Left ventricle myocardium superior (tissue), 1 donor: ENCODE data around the gene LRRC75A. TPM values are rescaled to one million over a fixed set of nuclear protein-coding genes. Genes with fewer than 3 reads are reported as not detected.
A peak's percentile ranks its signal among the peaks of the same experiment; 100 is the strongest.
"Not testable (repeated sequence)": the region's sequence is repeated elsewhere in the genome, so short reads cannot be mapped to it uniquely, and the experiment has no call there.

Source experiments
- ATAC-seq: fragments of 200-7000 bp; cut with Tn5 transposase; one replicate; pipeline ENCODE4 v1.9.1; 2020; ENCODE audit warnings: mild to moderate bottlenecking, moderate library complexity
- DNase-seq: peaks from one replicate; pipeline ENCODE4 v3.0.0-alpha.2; 2020
- intact Hi-C: fragments of 100-400 bp; cut with micrococcal nuclease; formaldehyde crosslinking; loops from one replicate; pipeline ENCODE4 v1.11.0; 2022
- total RNA-seq: library from RNA; stranded (reverse); fragmentation: NEBNext Ultra II Directional; extraction: Animal tissue kit (Norgen Biotek cat#: 25700); gene quantifications from one replicate; pipeline ENCODE4 v1.2.1, GENCODE V29; 2021
- donor health status: DM: no; HTN: yes; CAD: no; lungs with severe emphysema.

LRRC75A gene
- total RNA-seq, 1 donor from 2014 or later = 0.47 TPM

DNA sequence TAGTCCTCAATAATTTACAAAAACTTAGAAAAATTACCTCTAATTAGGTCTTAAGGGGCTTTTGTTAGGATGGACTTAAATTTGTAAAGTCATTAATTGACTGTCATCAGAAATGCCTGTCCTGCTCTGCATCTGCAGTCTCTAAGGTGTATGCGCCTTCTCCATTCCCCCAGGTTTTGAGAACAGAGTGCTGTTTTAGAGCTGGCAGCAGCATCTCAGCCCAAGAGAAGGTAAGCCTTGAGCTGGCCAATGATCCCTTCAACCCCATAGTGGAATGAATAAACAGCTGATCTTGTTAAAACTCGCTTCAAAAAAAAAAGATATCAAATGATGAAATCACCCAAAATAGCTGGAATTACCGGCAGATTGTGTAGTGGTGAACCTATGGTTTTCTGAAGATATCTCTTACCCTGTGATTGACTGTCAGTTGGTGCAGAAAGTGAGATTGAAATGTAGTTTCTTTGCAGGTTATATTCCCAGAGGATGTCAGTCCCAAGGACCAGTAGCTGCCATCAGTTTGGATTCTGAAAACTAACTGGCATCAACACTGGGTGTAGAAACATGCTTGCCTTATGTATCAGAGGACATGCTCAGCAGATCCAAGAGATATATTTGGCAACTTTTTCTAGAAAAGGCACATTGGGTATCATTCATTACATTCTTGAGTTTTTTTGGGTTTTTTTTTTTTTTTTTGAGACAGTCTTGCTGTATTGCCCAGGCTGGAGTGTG, 50.9 kb downstream of the LRRC75A start:
- intact Hi-C loops = no loop called here
- ATAC-seq (no peak), DNase-seq (no peak)

- ATAC-seq, intact Hi-C loops, DNase-seq: not testable (repeated sequence)
Measured at GRCh38 chr17:16440354-16440753, 51.6 kb downstream of the LRRC75A start.

- no peak for ATAC-seq
- DNase-seq = no peak
- intact Hi-C loops = no loop called here
Measured at GRCh38 chr17:16439811-16440351, 52.1 kb downstream of the LRRC75A start.

- intact Hi-C loops = no loop called here
Measured at GRCh38 chr17:16439303-16439791, 52.6 kb downstream of the LRRC75A start.

GRCh38 chr17:16438557-16439302, 53.3 kb downstream of the LRRC75A start:
- intact Hi-C loops = no loop called here
- DNase-seq (peak; percentile 93), ATAC-seq (peak; percentile 95)

More at GRCh38 chr17:16439303-16439791, 52.6 kb downstream of the LRRC75A start:
- ATAC-seq (peak; percentile 4), DNase-seq (no peak)

- intact Hi-C loops = no loop called here
- DNase-seq = no peak
- no peak for ATAC-seq
Measured at GRCh38 chr17:16438173-16438556, 53.8 kb downstream of the LRRC75A start.

DNA sequence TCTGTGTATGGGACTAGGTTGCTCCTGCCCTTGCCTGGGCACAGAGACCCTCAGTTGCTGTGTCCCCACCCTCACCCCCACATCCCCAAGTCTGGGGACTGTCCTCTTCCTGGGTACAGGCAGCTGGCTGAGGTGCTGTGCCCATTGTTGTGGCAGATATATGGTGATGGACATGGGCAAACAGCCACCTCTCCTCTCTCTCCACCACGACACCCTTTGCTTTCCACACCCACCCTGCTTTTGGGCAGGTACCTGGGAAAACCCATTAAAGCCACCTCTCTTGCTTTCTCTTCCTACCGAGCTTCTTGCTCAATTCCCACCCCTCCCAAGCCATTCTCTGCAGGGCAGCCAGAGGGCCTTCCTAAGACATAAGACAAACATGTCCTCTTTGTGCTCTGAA, 54.9 kb downstream of the LRRC75A start:
- intact Hi-C loops = no loop called here
- DNase-seq (no peak), ATAC-seq (no peak)

- intact Hi-C loops = no loop called here
- DNase-seq (peak; percentile 22), ATAC-seq (no peak)
Measured at GRCh38 chr17:16435925-16436886, 55.8 kb downstream of the LRRC75A start.

DNA sequence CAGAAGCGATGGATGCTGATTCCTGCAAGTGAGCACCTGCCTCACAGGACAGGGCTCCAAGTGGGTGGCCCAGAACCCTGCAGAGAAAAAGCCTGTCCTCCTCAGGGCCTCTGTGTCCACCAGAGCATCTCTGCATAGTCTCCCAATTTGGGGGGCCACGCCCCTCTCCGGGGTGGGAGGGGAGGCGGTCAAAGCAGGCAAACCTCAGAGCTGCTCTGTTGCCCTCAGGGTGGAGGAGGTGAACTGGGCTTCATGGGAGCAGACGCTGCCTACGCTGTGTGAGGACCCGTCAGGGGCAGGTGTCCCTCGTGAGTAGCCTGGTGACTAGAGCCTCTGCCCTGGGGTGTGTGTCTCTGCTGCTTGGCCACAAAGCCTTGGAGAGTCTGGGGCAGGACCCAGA, 57.3 kb downstream of the LRRC75A start:
- intact Hi-C loops = no loop called here
- ATAC-seq (no peak), DNase-seq (no peak)

- DNase-seq (no peak), ATAC-seq (no peak)
- intact Hi-C loops = no loop called here
Measured at GRCh38 chr17:16433514-16433913, 58.5 kb downstream of the LRRC75A start.

DNA sequence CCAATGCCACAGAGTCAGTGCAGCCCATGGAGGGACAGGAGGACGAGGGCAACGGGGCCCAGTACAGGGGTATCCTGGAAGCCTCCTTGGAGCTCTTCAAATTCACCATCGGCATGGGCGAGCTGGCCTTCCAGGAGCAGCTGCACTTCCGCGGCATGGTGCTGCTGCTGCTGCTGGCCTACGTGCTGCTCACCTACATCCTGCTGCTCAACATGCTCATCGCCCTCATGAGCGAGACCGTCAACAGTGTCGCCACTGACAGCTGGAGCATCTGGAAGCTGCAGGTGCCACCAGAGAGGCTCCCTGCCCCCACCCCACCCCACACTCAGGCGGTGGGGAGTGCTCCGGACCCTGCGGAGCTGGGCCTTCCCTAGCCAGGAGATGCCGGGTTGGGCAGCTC, 60.0 kb downstream of the LRRC75A start:
- DNase-seq (peak; percentile 18), ATAC-seq (no peak)
- intact Hi-C loops = no loop called here

- peak; percentile 8 for DNase-seq
- no peak for ATAC-seq
- intact Hi-C loops = no loop called here
Measured at GRCh38 chr17:16430650-16431049, 61.3 kb downstream of the LRRC75A start.

DNA sequence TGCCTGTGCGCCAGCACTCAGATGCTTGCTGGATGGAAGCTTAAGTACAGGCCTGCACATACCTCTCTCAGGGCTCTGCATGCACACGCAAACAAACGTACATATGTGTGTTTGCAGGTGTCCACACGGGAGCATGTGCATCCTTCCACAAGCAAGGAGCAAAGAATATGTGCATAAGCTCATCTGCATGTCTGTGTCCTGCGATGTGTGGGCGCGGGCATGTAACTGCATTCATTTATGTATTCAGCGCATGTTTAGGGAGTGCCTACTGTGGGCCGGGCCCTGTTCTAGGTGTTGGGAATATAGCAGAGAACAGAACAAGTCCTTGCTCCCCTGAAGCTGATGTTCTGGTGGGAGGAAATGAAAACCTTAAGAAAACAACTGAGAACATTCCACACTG, 62.9 kb downstream of the LRRC75A start:
- DNase-seq (peak; percentile 10), ATAC-seq (no peak)
- intact Hi-C loops = no loop called here

- intact Hi-C loops = no loop called here
- peak; percentile 72 for DNase-seq
- ATAC-seq = peak; percentile 83
Measured at GRCh38 chr17:16428098-16428882, 63.7 kb downstream of the LRRC75A start.

DNA sequence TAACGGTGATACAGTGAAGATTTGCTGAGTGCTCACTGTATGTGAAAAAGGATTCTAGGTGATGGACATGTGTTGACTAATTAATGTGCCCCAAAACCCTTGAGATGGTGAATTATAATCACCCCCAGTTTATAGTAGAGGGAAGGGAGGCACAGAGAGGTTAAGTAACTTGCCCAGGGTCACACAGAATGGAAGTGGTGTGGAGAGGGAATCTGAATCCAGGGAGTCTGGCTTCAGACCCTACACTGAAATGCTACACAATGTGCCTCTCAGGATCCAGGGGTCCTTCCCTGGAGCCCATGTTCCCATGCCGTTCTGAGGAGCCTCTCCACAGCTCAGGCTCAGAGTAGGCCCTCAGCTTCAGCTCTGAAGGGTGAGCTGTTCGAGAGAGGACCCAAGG, 65.0 kb downstream of the LRRC75A start:
- intact Hi-C loops = no loop called here
- ATAC-seq (no peak), DNase-seq (no peak)

- intact Hi-C loops = no loop called here
- ATAC-seq (no peak), DNase-seq (peak; percentile 11)
Measured at GRCh38 chr17:16425698-16426659, 66.0 kb downstream of the LRRC75A start.

DNA sequence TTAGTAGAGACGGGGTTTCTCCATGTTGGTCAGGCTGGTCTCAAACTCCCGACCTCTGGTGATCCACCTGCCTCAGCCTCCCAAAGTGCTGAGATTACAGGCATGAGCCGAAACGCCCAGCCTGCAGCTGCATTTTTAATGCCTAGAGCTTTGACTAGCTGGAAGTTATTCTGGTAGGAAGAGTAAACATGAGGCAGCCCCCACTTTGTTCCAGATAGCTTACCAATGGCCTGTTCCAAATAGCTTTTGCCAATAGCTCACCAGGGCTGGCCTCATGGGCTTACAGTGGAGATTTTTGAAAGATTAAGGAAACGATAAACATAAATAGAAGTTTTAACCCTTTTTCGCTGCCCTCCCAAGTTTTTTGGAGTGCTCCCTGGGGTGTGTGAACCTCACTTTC, 66.8 kb downstream of the LRRC75A start:
- DNase-seq (peak; percentile 3), ATAC-seq (no peak)
- intact Hi-C loops = no loop called here
